SU-DHL-6 (cell line): Measurements from ENCODE around the gene THNSL1.

Source experiments
- H2AFZ ChIP-seq: fragments of 200-600 bp; sonication (generic); 2 replicates; pipeline ENCODE4 v1.6.1; 2014; ENCODE audit warnings: low read depth, mild to moderate bottlenecking, moderate library complexity, mixed read lengths, antibody characterized with exemption, low read length; ENCODE audit not compliant: severe bottlenecking
- H3F3A ChIP-seq: fragments of 200-600 bp; shearing (Covaris generic); 2 replicates; pipeline ENCODE4 v1.6.0; 2016; ENCODE audit warnings: antibody characterized with exemption, mild to moderate bottlenecking; ENCODE audit not compliant: insufficient read depth
- H3K27ac ChIP-seq: fragments of 200-600 bp; sonication (generic); 2 replicates; pipeline ENCODE4 v1.5.1; 2016; ENCODE audit warnings: low read depth, mild to moderate bottlenecking, low read length, moderate library complexity, mixed read lengths
- H3K27me3 ChIP-seq: fragments of 200-600 bp; sonication (generic), shearing (Covaris generic); 2 replicates; pipeline ENCODE4 v1.6.0; 2014; ENCODE audit warnings: mild to moderate bottlenecking, low read length
- H3K36me3 ChIP-seq: fragments of 200-600 bp; sonication (generic); 2 replicates; pipeline ENCODE4 v1.6.1; 2014; ENCODE audit warnings: mild to moderate bottlenecking, low read length, mixed read lengths
- H3K4me2 ChIP-seq: fragments of 300-600, 200-600 bp; shearing (Covaris generic), sonication (generic); 2 replicates; pipeline ENCODE4 v1.6.0; 2014; ENCODE audit warnings: low read length, low read depth, mild to moderate bottlenecking; ENCODE audit not compliant: poor library complexity, severe bottlenecking
- H3K4me3 ChIP-seq: fragments of 200-600 bp; sonication (generic); 2 replicates; pipeline ENCODE4 v1.5.1; 2014; ENCODE audit warnings: antibody characterized with exemption, low read length, mild to moderate bottlenecking, mixed read lengths; ENCODE audit not compliant: insufficient read depth, poor library complexity, severe bottlenecking
- H3K79me2 ChIP-seq: fragments of 200-600 bp; sonication (generic); 2 replicates; pipeline ENCODE4 v1.6.1; 2014; ENCODE audit warnings: mild to moderate bottlenecking, low read length, moderate library complexity; ENCODE audit not compliant: insufficient read depth
- H3K9ac ChIP-seq: fragments of 200-600 bp; sonication (generic); 2 replicates; pipeline ENCODE4 v1.7.0; 2014; ENCODE audit warnings: mild to moderate bottlenecking, low read length
- H3K9me2 ChIP-seq: fragments of 200-600 bp; sonication (generic); replicated peaks from 2 replicates; pipeline ENCODE4 v1.6.1; 2014; ENCODE audit warnings: low read length; ENCODE audit not compliant: insufficient read depth
- H3K9me3 ChIP-seq: fragments of 200-600 bp; sonication (generic); 2 replicates; pipeline ENCODE4 v1.6.1; 2014; ENCODE audit warnings: low read length, mixed read lengths; ENCODE audit not compliant: insufficient read depth
- H4K20me1 ChIP-seq: fragments of 200-600 bp; sonication (generic); 2 replicates; pipeline ENCODE4 v1.6.1; 2014; ENCODE audit warnings: low read depth, mild to moderate bottlenecking, antibody characterized with exemption, low read length, moderate library complexity, mixed read lengths
- CTCF ChIP-seq: fragments of 200-600 bp; sonication (generic); IDR thresholded peaks from one replicate; pipeline ENCODE4 v1.5.1; 2017; ENCODE audit warnings: antibody characterized with exemption, mild to moderate bottlenecking, low read length, moderate library complexity; ENCODE audit not compliant: insufficient read depth, poor library complexity, severe bottlenecking
- EZH2phosphoT487 ChIP-seq: fragments of 200-600 bp; sonication (generic), shearing (Covaris generic); conservative IDR thresholded peaks from 2 replicates; pipeline ENCODE4 v1.6.1; 2018; ENCODE audit warnings: mild to moderate bottlenecking, antibody characterized with exemption, low read length, moderate library complexity, mixed read lengths

Gene THNSL1

GRCh38 chr10:25075825-25076224, 59.4 kb downstream of the THNSL1 start:
- Histone ChIP-seq H4K20me1 (no peaks in the 10 kb centered on the region), H3F3A (no peaks in the 10 kb centered on the region), H3K27ac (no peak overlapping the region), H3K36me3 (no peaks in the 10 kb centered on the region), H3K9me3 (no peaks in the 10 kb centered on the region), H3K79me2 (no peaks in the 10 kb centered on the region), H3K9me2 (no peaks in the 10 kb centered on the region), H3K4me3 (no peak overlapping the region), H3K27me3 (no peaks in the 10 kb centered on the region), H3K4me2 (no peak overlapping the region), H3K9ac (no peak overlapping the region), H2AFZ (no peak overlapping the region)
- TF ChIP-seq CTCF (no peak), EZH2phosphoT487 (no peak)
